H1 (cell line): ENCODE results near the gene LTC4S. TPM values are rescaled to one million over a fixed set of nuclear protein-coding genes. Genes with fewer than 3 reads are reported as not detected.

Experiments used
- ASH2L ChIP-seq: fragments of 200-600, 300-600 bp; sonication (generic); IDR thresholded peaks from one replicate; pipeline ENCODE4 v1.7.1; 2017; ENCODE audit warnings: low read length
- BCL11A ChIP-seq, 2 experiments: IDR thresholded peaks; one replicate each; pipeline ENCODE4 v1.6.1; 2011; ENCODE audit warnings: low read depth in 2 of 2, low read length in 2 of 2, mild to moderate bottlenecking in 2 of 2
- CHD7 ChIP-seq: fragments of 300-600 bp; sonication (generic); IDR thresholded peaks from 2 replicates; pipeline ENCODE4 v1.7.1; 2012; ENCODE audit warnings: low read length, moderate library complexity, mild to moderate bottlenecking, inconsistent platforms; ENCODE audit not compliant: insufficient replicate concordance
- EP300 ChIP-seq, 2 experiments: IDR thresholded peaks; 1 replicate in 1 of 2; 2 replicates in 1 of 2; pipeline ENCODE4 v1.6.1; 2011 to 2012; ENCODE audit warnings: low read depth in 2 of 2, low read length in 2 of 2, mild to moderate bottlenecking in 2 of 2, borderline replicate concordance in 1 of 2, inconsistent platforms in 1 of 2, moderate library complexity in 1 of 2
- HDAC6 ChIP-seq: IDR thresholded peaks from one replicate; pipeline ENCODE4 v1.7.1; 2012; ENCODE audit warnings: low read depth, mild to moderate bottlenecking, inconsistent platforms, low read length, moderate library complexity
- NRF1 ChIP-seq: IDR thresholded peaks from 2 replicates; pipeline ENCODE4 v1.6.1; 2011; ENCODE audit warnings: mild to moderate bottlenecking, low read depth, low read length, improper control_type of control experiment
- PHF8 ChIP-seq: fragments of 200-600 bp; sonication (generic); conservative IDR thresholded peaks from 2 replicates; pipeline ENCODE4 v1.7.1; 2012; ENCODE audit warnings: low read depth, mild to moderate bottlenecking, inconsistent platforms, low read length, moderate library complexity
- RBBP5 ChIP-seq: IDR thresholded peaks from 2 replicates; pipeline ENCODE4 v1.7.1; 2012; ENCODE audit warnings: low read depth, mild to moderate bottlenecking, inconsistent platforms, low read length, moderate library complexity, borderline replicate concordance
- RFX5 ChIP-seq: IDR thresholded peaks from 2 replicates; pipeline ENCODE4 v1.6.1; 2011; ENCODE audit warnings: low read depth, low read length, improper control_type of control experiment, borderline replicate concordance
- RNF2 ChIP-seq: fragments of 200-900, 300-1000 bp; sonication (generic); IDR thresholded peaks from 2 replicates; pipeline ENCODE4 v1.7.1; 2016; ENCODE audit warnings: borderline replicate concordance, low read depth, mild to moderate bottlenecking, antibody characterized with exemption, low read length; ENCODE audit not compliant: poor library complexity, severe bottlenecking; ENCODE audit errors: missing control alignments
- RXRA ChIP-seq: IDR thresholded peaks from 2 replicates; pipeline ENCODE4 v1.6.1; 2011; ENCODE audit warnings: low read depth, mild to moderate bottlenecking, low read length, moderate library complexity; ENCODE audit not compliant: insufficient read depth
- polyA plus RNA-seq, 7 experiments: library from polyadenylated mRNA; depleted of rRNA in 3 of 7; stranded (reverse) in 5 of 7; unstranded in 2 of 7; fragments of >200 nt in 5 of 7; fragments of 200-250 nt in 2 of 7; gene quantifications; 1 replicate in 5 of 7; 2 replicates in 1 of 7; 4 replicates in 1 of 7; pipeline versions ENCODE4 v1.2.1 to v1.2.3, GENCODE V29; 2011 to 2013; ENCODE audit warnings: missing spikeins in 2 of 7, mixed read lengths in 2 of 7
- total RNA-seq: library from RNA; stranded (reverse); fragmentation: NEBNext Ultra II Directional; extraction: Animal tissue kit (Norgen Biotek cat#: 25700); gene quantifications from 2 replicates; pipeline ENCODE4 v1.2.1, GENCODE V29; 2021

Gene LTC4S
- total and polyA plus RNA-seq, 2 of the 8 experiments (the other 6 are each of a cell fraction or from before 2014, with no cell fraction given), result 2.2 to 3.7 TPM

- no peak for TF ChIP-seq CHD7
- TF ChIP-seq ASH2L, result no peak
- no peak for TF ChIP-seq HDAC6
- no peak for TF ChIP-seq RBBP5
- TF ChIP-seq RXRA, result no peak
- no peak for TF ChIP-seq RFX5
- TF ChIP-seq PHF8, result no peak
- TF ChIP-seq EP300 (IDR thresholded peaks at IDR 0.05; ENCODE audit: borderline replicate concordance in 1 of 2, low read depth in 2 of 2, low read length in 2 of 2), result no peak
- TF ChIP-seq RNF2, result no peak
- TF ChIP-seq BCL11A (IDR thresholded peaks at IDR 0.05; ENCODE audit: low read depth in 2 of 2, low read length in 2 of 2), result no peak
- no peak for TF ChIP-seq NRF1
These were observed 4.0 kb downstream of the LTC4S start (continued) for GRCh38 chr5:179797741-179798140.
